ENCODE results near the gene CLTB.
A peak's percentile ranks its signal among the peaks of the same experiment; 100 is the strongest.
"Not testable (repeated sequence)": the region's sequence is repeated elsewhere in the genome, so short reads cannot be mapped to it uniquely, and the experiment has no call there.

The CLTB gene

DNA sequence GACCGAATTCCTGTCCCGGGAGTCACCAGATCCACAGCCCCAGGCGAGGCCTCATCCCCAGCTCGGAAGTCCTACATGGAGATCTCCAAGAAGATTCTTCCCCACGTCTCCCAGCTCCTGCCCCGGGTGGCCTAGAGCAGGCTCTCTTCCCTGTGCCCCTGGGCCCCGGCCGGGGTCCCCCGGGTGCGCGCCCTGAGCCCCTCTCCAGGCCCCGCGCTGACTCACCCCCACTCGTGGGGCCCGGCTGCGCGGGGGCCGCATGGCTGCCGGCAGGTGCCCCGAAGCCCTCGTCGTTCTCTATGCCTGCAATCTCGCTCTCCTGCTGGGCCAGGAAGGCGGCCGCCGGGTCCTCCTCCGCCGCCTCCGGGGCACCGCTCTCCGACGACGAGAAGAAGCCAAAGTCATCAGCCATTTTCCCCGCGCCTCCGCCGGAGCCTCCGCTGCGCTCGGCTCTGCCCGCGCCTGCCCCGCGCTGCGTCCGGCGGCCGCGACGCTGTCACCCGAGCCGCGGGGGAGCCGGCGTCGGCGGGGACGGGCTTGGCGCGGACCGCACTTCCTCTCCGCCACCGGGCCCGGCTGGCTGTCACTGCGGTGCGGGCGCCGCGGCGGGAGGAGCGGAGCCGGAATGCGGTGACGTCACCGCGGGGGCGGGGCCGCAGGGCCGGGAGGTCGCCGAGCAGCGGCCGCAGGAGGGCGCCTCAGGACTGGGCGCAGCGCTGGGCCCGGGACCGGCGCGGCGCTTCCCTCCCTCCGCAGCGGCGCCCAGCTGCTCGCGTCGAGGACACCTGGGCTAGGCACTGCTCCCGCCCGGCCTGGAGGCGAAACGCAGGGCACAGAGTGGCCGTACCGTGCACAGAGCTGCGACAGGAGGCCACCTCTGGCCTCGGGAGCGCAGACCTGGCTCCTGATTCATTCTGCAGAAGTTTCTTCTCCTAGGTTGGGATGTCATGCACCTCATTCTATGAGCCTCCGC is at the start of gene CLTB:
Gene CLTB (minus strand): TSS at position 588 of the 973 bp plus-strand sequence. CDS start 176 bp downstream, at position 412.
- no peaks in the 10 kb centered on the region; the same call in 1 of the 2 replicates for H3K4me1 ChIP-seq (ENCODE audit: insufficient read depth, low read length)
- no peaks in the 10 kb centered on the region for H3K36me3 ChIP-seq (ENCODE audit: insufficient read depth, low read length)

DNA sequence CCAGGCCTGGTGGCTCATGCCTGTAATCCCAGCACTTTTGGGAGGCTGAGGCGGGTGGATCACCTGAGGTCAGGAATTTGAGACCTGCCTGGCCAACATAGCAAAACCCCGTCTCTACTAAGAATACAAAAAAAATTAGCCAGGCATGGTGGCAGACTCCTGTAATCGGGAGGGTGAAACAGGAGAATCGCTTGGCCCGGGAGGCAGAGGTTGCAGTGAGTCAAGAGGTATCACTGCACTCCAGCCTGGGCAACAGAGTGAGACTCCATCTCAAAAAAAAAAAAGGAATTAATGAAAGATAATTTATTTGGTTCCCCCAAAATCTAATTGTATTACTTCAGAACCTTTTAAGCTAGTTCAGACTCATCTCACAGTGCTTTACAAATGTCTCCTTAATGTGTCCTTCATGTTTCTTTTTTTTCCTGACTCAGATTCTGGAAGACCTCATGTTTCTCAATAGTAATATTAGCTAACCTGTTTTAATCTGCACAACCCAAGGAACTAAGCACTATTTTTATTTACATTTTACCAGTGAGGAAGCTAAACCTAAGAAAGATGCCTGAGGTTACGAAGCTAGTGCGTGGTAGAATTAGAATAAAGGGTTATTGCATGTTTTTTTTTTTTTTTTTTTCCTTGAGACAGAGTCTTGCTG is 46.9 kb upstream of the CLTB start:
- Histone ChIP-seq H3K9ac (ENCODE audit: low read depth, low read length) (no peak overlapping the region), H3K9me3 (ENCODE audit: control insufficient read depth, insufficient read depth, low read length) (no peaks in the 10 kb centered on the region)

More for the DNA sequence above, at the start of gene CLTB:
- no peaks in the 10 kb centered on the region for H3K9me3 ChIP-seq (ENCODE audit: control insufficient read depth, insufficient read depth, low read length)
- H3K9ac ChIP-seq (ENCODE audit: low read depth, low read length) = peak within 1 kb of the TSS; percentile 83

DNA sequence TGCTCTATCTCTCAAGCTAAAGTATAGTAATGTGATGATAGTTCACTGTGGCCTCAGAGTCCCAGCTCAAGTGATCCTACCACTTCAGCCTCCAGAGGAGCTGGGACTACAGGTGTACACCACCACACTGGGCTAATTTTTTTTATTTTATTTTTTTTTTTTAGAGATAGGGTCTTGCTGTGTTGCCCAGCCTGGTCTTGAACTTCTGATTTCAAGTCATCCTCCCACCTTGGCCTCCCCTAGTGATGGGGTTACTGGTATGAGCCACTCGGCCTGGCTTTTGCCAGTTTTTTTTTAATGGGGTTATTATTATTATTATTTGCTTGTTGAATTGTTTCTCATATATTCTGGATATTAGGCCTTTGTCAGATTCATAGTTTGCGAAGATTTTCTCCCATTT is 45.0 kb upstream of the CLTB start:
- Histone ChIP-seq H3K4me1 (ENCODE audit: insufficient read depth, low read length) (no peaks in the 10 kb centered on the region), H3K9ac (ENCODE audit: low read depth, low read length) (no peak overlapping the region), H3K9me3 (ENCODE audit: control insufficient read depth, insufficient read depth, low read length) (no peaks in the 10 kb centered on the region), H3K36me3 (ENCODE audit: insufficient read depth, low read length) (no peaks in the 10 kb centered on the region; the same call in 1 of the 2 replicates)

More for the DNA sequence above, 46.9 kb upstream of the CLTB start:
- H3K36me3 ChIP-seq (ENCODE audit: insufficient read depth, low read length) = no peaks in the 10 kb centered on the region
- no peaks in the 10 kb centered on the region for H3K4me1 ChIP-seq (ENCODE audit: insufficient read depth, low read length)

DNA sequence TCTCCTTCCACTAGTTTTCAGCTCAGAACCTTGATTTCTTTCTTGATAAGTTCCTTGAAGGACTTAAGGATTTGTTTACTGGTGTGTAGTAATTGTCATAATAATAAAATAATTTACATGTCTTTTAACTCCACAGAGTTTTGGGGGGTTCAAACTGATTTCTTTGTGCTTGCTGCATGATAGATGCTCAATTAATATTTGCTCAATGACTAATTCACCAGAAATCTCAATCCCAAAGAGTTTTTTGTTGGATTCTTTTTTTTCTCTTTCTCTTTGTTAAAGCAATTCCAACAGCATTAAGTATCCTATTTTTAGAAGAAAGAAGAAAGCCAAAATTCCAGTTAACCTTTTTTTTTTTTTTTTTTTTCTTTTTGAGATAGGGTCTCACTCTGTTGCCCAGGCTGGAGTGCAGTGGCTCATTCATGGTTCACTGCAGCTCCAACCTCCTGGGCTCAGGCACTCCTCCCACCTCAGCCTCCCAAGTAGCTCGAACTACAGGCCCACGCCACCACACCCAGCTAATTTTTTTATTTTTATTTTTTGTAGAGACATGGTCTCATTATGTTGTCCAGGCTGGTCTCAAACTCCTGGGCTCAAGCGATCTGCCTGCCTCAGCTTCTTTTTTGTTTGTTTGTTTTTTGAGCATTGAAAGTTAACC is 42.7 kb upstream of the CLTB start:
- H3K9me3 ChIP-seq (ENCODE audit: control insufficient read depth, insufficient read depth, low read length) = no peaks in the 10 kb centered on the region
- H3K36me3 ChIP-seq (ENCODE audit: insufficient read depth, low read length) = no peaks in the 10 kb centered on the region; the same call in 1 of the 2 replicates
- H3K4me1 ChIP-seq (ENCODE audit: insufficient read depth, low read length) = no peaks in the 10 kb centered on the region
- no peak overlapping the region for H3K9ac ChIP-seq (ENCODE audit: low read depth, low read length)

DNA sequence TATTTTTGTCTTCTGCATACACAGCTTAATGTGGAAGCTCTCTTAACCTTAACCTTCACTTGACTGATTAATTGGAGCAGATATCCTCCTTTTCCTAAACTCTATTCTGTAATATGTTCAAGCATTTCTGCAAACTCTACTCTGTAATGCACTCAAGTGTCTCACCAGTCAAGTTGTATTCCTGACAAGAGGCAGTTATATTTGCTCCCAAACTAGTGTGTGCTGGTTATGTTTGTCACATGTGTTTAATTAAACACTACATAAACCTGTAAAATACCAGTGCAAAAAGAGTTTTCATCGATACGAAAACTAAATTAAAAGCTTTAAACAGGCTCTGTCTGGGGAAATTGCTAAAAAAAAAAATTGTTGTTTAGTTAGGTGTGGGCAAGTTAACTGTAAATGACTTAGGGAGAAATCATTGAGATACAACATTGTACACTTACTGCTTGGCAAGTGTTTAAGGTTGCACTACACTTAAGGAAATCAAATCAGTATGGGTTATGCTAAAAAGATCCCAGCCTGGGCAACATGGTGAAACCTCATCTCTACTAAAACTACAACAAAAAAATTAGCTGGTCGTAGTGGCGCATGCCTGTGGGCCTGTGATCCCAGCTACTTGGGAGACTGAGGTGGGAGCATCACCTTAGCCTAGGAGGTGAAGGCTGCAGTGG is 38.5 kb upstream of the CLTB start:
- Histone ChIP-seq H3K4me1 (ENCODE audit: insufficient read depth, low read length) (no peaks in the 10 kb centered on the region), H3K9me3 (ENCODE audit: control insufficient read depth, insufficient read depth, low read length) (no peaks in the 10 kb centered on the region), H3K9ac (ENCODE audit: low read depth, low read length) (no peak overlapping the region), H3K36me3 (ENCODE audit: insufficient read depth, low read length) (peaks cover 4% of the 10 kb centered on the region; the same call in 1 of the 2 replicates)

- H3K9me3 ChIP-seq (ENCODE audit: control insufficient read depth, insufficient read depth, low read length) = no peaks in the 10 kb centered on the region
- no peak overlapping the region for H3K9ac ChIP-seq (ENCODE audit: low read depth, low read length)
- no peaks in the 10 kb centered on the region for H3K4me1 ChIP-seq (ENCODE audit: insufficient read depth, low read length)
- peaks cover 4% of the 10 kb centered on the region; the same call in 1 of the 2 replicates for H3K36me3 ChIP-seq (ENCODE audit: insufficient read depth, low read length)
Measured at GRCh38 chr5:176450077-176450476, 33.7 kb upstream of the CLTB start.

- no peaks in the 10 kb centered on the region for H3K4me1 ChIP-seq (ENCODE audit: insufficient read depth, low read length)
- H3K9ac ChIP-seq (ENCODE audit: low read depth, low read length) = peak within 1 kb of the TSS; percentile 85
- H3K9me3 ChIP-seq (ENCODE audit: control insufficient read depth, insufficient read depth, low read length) = no peaks in the 10 kb centered on the region
- no peaks in the 10 kb centered on the region for H3K36me3 ChIP-seq (ENCODE audit: insufficient read depth, low read length)
Measured at GRCh38 chr5:176447978-176448608, 31.8 kb upstream of the CLTB start, which contains the start of gene FAF2. Gene FAF2, plus strand, starts transcription at chr5:176448385. Its CDS starts 23 bp downstream, at chr5:176448408.

- peak overlapping the region; percentile 57 for H3K9ac ChIP-seq (ENCODE audit: low read depth, low read length)
- no peaks in the 10 kb centered on the region for H3K36me3 ChIP-seq (ENCODE audit: insufficient read depth, low read length)
- H3K4me1 ChIP-seq (ENCODE audit: insufficient read depth, low read length) = no peaks in the 10 kb centered on the region
- no peaks in the 10 kb centered on the region for H3K9me3 ChIP-seq (ENCODE audit: control insufficient read depth, insufficient read depth, low read length)
Measured at GRCh38 chr5:176447591-176447977, 31.2 kb upstream of the CLTB start.

DNA sequence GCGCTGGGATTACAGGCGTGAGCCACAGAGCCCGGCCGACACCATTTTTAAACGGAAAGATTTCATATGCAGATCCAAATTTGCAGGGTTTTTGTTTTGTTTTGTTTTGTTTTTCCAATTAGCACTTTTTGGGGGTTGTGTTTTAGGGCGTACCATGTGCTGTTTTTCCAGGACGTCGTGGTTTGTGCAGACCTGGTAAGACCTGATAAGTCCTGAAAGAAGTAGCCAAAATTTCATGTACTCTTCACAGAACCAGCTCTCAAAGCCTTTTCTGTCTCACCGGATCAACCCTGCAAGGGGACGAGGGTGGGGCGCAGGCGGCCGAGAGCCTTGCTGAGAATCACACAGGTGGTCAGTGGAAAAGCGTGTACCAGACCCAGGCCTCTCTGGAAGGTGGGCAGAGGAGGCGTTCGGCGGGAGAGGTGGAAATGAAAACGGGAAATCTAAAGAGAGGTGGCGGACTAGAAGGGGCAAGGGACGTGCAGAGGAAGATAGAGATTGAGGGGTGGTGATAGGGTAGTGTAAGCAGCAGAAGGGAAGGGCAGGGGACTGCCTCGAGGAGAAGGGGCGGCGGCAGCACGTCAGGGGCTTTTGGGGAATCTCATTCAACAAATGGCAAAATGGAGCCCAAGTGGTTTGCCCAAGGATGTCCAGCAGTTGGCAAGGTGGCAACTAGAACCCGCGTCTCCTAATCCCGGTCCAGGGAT is 30.7 kb upstream of the CLTB start:
- Histone ChIP-seq H3K9me3 (ENCODE audit: control insufficient read depth, insufficient read depth, low read length) (no peaks in the 10 kb centered on the region), H3K4me1 (ENCODE audit: insufficient read depth, low read length) (no peaks in the 10 kb centered on the region), H3K9ac (ENCODE audit: low read depth, low read length) (peak overlapping the region; percentile 57), H3K36me3 (ENCODE audit: insufficient read depth, low read length) (no peaks in the 10 kb centered on the region)

DNA sequence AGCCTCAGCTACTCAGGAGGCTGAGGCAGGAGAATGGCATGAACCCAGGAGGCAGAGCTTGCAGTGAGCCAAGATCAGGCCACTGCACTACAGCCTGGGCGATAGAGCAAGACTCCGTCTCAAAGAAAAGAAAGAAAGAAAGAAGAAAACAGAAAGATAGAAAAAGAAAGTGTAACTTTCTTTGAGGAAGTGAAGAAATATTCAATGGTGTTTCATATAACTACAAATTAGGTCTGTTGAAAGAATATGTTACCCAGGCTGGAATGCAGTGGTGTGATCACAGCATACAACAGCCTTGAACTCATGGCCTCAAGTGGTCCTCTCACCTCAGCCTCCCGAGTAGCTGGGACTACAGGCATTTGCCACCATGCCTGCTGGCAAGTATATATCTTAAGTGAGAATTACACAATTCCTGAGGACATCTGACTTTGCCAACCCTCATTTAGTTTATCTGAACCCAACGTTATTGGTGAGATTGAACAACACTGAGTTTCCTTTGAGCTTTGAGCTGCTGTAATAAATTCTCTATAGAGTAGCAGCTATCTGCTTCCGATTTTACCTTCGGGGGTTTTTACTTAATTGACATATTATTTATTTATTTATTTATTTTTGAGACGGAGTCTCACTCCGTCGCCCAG is 29.8 kb upstream of the CLTB start:
- no peaks in the 10 kb centered on the region for H3K36me3 ChIP-seq (ENCODE audit: insufficient read depth, low read length)
- no peak overlapping the region for H3K9ac ChIP-seq (ENCODE audit: low read depth, low read length)
- H3K4me1 ChIP-seq (ENCODE audit: insufficient read depth, low read length) = peaks cover 4% of the 10 kb centered on the region; the same call in 1 of the 2 replicates
- H3K9me3 ChIP-seq (ENCODE audit: control insufficient read depth, insufficient read depth, low read length) = no peaks in the 10 kb centered on the region

GRCh38 chr5:176444742-176445141 is 28.4 kb upstream of the CLTB start:
- no peaks in the 10 kb centered on the region for H3K36me3 ChIP-seq (ENCODE audit: insufficient read depth, low read length)
- no peaks in the 10 kb centered on the region for H3K9me3 ChIP-seq (ENCODE audit: control insufficient read depth, insufficient read depth, low read length)
- no peak overlapping the region; the same call in 1 of the 2 replicates for H3K9ac ChIP-seq (ENCODE audit: low read depth, low read length)
- H3K4me1 ChIP-seq (ENCODE audit: insufficient read depth, low read length) = peaks cover 4% of the 10 kb centered on the region; the same call in 1 of the 2 replicates

- H3K9ac ChIP-seq (ENCODE audit: low read depth, low read length); H3K4me1 ChIP-seq (ENCODE audit: insufficient read depth, low read length); H3K9me3 ChIP-seq (ENCODE audit: control insufficient read depth, insufficient read depth, low read length); H3K36me3 ChIP-seq (ENCODE audit: insufficient read depth, low read length): not testable (repeated sequence)
Measured at GRCh38 chr5:176442911-176443310, 26.6 kb upstream of the CLTB start.

All from ES-I3 (cell line).